Measurements from ENCODE around the gene LIN28B.

Gene LIN28B

GRCh38 chr6:105014448-105014847 is 57.5 kb downstream of the LIN28B start (continued):
- TF ChIP-seq, protein P1, sequence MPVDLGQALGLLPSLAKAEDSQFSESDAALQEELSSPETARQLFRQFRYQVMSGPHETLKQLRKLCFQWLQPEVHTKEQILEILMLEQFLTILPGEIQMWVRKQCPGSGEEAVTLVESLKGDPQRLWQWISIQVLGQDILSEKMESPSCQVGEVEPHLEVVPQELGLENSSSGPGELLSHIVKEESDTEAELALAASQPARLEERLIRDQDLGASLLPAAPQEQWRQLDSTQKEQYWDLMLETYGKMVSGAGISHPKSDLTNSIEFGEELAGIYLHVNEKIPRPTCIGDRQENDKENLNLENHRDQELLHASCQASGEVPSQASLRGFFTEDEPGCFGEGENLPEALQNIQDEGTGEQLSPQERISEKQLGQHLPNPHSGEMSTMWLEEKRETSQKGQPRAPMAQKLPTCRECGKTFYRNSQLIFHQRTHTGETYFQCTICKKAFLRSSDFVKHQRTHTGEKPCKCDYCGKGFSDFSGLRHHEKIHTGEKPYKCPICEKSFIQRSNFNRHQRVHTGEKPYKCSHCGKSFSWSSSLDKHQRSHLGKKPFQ (tag by site-specific recombination; IDR thresholded peaks at IDR 0.05), result no peak
- TF ChIP-seq ZNF639 (tag by site-specific recombination; IDR thresholded peaks at IDR 0.05) (no peak), ZNF626 (tag by site-specific recombination; IDR thresholded peaks at IDR 0.05) (no peak), MYNN (tag by site-specific recombination; IDR thresholded peaks at IDR 0.05; ENCODE audit: borderline replicate concordance) (no peak), ZFP69B (tag by site-specific recombination; IDR thresholded peaks at IDR 0.05) (no peak), ZNF394 (tag by site-specific recombination; IDR thresholded peaks at IDR 0.05; ENCODE audit: borderline replicate concordance) (no peak), INSM2 (tag by site-specific recombination; IDR thresholded peaks at IDR 0.05) (no peak)

GRCh38 chr6:105014954-105015353 is 58.0 kb downstream of the LIN28B start:
- CTCF ChIA-PET, result interaction anchor here (0.7 to 1.2 kb wide), 2 partner anchors 74 to 88 kb away, joined by 4 to 5 read pairs; no protein-coding TSS in a partner anchor
- POLR2A ChIA-PET, result no interaction called here
- H3K4me1 ChIP-seq (ENCODE audit: control insufficient read depth, insufficient read depth, low read length), result no peaks in the 10 kb centered on the region
- no peaks in the 10 kb centered on the region for H3K9me3 ChIP-seq (ENCODE audit: control insufficient read depth, insufficient read depth, low read depth, low read length)
- H3K27ac ChIP-seq (ENCODE audit: extremely low read depth, low read depth, low read length), result no peak overlapping the region
- no peak overlapping the region for H3K4me3 ChIP-seq (ENCODE audit: low read depth, low read length)
- H3K36me3 ChIP-seq (ENCODE audit: control insufficient read depth in 2 of 2, insufficient read depth in 1 of 2, low read length in 2 of 2), result no peaks in the 10 kb centered on the region; a peak in 1 of 3 replicates
- TF ChIP-seq ZNF837 (tag by site-specific recombination; IDR thresholded peaks at IDR 0.05) (no peak), ZNF549 (tag by site-specific recombination; IDR thresholded peaks at IDR 0.05) (no peak), ZNF324 (tag by site-specific recombination; IDR thresholded peaks at IDR 0.05) (no peak), IKZF3 (tag by site-specific recombination; IDR thresholded peaks at IDR 0.05) (no peak), HOXD13 (CRISPR knock-in tag; IDR thresholded peaks at IDR 0.05; ENCODE audit: borderline replicate concordance) (no peak), ZNF518A (tag by site-specific recombination; conservative IDR thresholded peaks at IDR 0.05; ENCODE audit: low read depth) (no peak), ZBTB11 (tag by site-specific recombination; conservative IDR thresholded peaks at IDR 0.05; ENCODE audit: low read depth) (no peak), ZNF433 (tag by site-specific recombination; IDR thresholded peaks at IDR 0.05; ENCODE audit: low read depth) (no peak), SP7 (tag by site-specific recombination; IDR thresholded peaks at IDR 0.05) (no peak), ZNF639 (tag by site-specific recombination; IDR thresholded peaks at IDR 0.05) (no peak), ZNF585B (tag by site-specific recombination; IDR thresholded peaks at IDR 0.05) (no peak), HOXA7 (CRISPR knock-in tag; IDR thresholded peaks at IDR 0.05; ENCODE audit: borderline replicate concordance) (no peak)
- TF ChIP-seq, protein P2, sequence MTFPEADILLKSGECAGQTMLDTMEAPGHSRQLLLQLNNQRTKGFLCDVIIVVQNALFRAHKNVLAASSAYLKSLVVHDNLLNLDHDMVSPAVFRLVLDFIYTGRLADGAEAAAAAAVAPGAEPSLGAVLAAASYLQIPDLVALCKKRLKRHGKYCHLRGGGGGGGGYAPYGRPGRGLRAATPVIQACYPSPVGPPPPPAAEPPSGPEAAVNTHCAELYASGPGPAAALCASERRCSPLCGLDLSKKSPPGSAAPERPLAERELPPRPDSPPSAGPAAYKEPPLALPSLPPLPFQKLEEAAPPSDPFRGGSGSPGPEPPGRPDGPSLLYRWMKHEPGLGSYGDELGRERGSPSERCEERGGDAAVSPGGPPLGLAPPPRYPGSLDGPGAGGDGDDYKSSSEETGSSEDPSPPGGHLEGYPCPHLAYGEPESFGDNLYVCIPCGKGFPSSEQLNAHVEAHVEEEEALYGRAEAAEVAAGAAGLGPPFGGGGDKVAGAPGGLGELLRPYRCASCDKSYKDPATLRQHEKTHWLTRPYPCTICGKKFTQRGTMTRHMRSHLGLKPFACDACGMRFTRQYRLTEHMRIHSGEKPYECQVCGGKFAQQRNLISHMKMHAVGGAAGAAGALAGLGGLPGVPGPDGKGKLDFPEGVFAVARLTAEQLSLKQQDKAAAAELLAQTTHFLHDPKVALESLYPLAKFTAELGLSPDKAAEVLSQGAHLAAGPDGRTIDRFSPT (tag by site-specific recombination; IDR thresholded peaks at IDR 0.05), result no peak

Measured in HEK293 (cell line).